ENCODE data around the gene IL15RA. TPM values are rescaled to one million over a fixed set of nuclear protein-coding genes. Genes with fewer than 3 reads are reported as not detected.

The IL15RA gene
- total and polyA plus RNA-seq, 4 donors: 6.6 to 10.7 (median 9.4) TPM

GRCh38 chr10:5915451-5915850, 61.9 kb downstream of the IL15RA start:
- no peak for DNase-seq (ENCODE audit: low spot score)
- TF ChIP-seq YY1 (IDR thresholded peaks at IDR 0.05): no peak
- TF ChIP-seq, protein P1, sequence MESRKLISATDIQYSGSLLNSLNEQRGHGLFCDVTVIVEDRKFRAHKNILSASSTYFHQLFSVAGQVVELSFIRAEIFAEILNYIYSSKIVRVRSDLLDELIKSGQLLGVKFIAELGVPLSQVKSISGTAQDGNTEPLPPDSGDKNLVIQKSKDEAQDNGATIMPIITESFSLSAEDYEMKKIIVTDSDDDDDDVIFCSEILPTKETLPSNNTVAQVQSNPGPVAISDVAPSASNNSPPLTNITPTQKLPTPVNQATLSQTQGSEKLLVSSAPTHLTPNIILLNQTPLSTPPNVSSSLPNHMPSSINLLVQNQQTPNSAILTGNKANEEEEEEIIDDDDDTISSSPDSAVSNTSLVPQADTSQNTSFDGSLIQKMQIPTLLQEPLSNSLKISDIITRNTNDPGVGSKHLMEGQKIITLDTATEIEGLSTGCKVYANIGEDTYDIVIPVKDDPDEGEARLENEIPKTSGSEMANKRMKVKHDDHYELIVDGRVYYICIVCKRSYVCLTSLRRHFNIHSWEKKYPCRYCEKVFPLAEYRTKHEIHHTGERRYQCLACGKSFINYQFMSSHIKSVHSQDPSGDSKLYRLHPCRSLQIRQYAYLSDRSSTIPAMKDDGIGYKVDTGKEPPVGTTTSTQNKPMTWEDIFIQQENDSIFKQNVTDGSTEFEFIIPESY (IDR thresholded peaks at IDR 0.05): no peak
- TF ChIP-seq HNF4G (IDR thresholded peaks at IDR 0.05): no peak
- no peak for TF ChIP-seq JUND (IDR thresholded peaks at IDR 0.05)
- no peak for TF ChIP-seq TAF1 (conservative IDR thresholded peaks at IDR 0.05)
- no peak for TF ChIP-seq NR2F2 (IDR thresholded peaks at IDR 0.05)
- TF ChIP-seq, protein P2, sequence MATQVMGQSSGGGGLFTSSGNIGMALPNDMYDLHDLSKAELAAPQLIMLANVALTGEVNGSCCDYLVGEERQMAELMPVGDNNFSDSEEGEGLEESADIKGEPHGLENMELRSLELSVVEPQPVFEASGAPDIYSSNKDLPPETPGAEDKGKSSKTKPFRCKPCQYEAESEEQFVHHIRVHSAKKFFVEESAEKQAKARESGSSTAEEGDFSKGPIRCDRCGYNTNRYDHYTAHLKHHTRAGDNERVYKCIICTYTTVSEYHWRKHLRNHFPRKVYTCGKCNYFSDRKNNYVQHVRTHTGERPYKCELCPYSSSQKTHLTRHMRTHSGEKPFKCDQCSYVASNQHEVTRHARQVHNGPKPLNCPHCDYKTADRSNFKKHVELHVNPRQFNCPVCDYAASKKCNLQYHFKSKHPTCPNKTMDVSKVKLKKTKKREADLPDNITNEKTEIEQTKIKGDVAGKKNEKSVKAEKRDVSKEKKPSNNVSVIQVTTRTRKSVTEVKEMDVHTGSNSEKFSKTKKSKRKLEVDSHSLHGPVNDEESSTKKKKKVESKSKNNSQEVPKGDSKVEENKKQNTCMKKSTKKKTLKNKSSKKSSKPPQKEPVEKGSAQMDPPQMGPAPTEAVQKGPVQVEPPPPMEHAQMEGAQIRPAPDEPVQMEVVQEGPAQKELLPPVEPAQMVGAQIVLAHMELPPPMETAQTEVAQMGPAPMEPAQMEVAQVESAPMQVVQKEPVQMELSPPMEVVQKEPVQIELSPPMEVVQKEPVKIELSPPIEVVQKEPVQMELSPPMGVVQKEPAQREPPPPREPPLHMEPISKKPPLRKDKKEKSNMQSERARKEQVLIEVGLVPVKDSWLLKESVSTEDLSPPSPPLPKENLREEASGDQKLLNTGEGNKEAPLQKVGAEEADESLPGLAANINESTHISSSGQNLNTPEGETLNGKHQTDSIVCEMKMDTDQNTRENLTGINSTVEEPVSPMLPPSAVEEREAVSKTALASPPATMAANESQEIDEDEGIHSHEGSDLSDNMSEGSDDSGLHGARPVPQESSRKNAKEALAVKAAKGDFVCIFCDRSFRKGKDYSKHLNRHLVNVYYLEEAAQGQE (IDR thresholded peaks at IDR 0.05): no peak
- no peak for TF ChIP-seq FOXA2 (IDR thresholded peaks at IDR 0.05)
- TF ChIP-seq RAD21 (IDR thresholded peaks at IDR 0.05): no peak
- no peak for TF ChIP-seq MAX (IDR thresholded peaks at IDR 0.05)
- TF ChIP-seq CTCF (IDR thresholded peaks at IDR 0.05; ENCODE audit: low read depth, low read length, missing input control): no peak
- no peak for TF ChIP-seq FOXA1 (IDR thresholded peaks at IDR 0.05)
- Histone ChIP-seq H3K9me3 (ENCODE audit: control insufficient read depth in 4 of 4, low read length in 3 of 4) (no peaks in the 10 kb centered on the region), H3K27me3 (ENCODE audit: control insufficient read depth in 4 of 4, insufficient read depth in 4 of 4, low read length in 3 of 4) (no peaks in the 10 kb centered on the region), H3K27ac (ENCODE audit: low read depth in 1 of 2, low read length in 2 of 2) (no peak overlapping the region), H3K36me3 (ENCODE audit: control insufficient read depth in 4 of 4, insufficient read depth in 3 of 4, low read depth in 1 of 4, low read length in 3 of 4) (peaks cover 31 to 87% (median 77%) of the 10 kb centered on the region in 4 donors), H3K4me3 (ENCODE audit: low read depth in 1 of 3, low read length in 3 of 3) (no peak overlapping the region), H3K9ac (ENCODE audit: low read depth in 1 of 2, low read length in 2 of 2) (no peak overlapping the region), H3K4me1 (ENCODE audit: control insufficient read depth in 4 of 4, insufficient read depth in 4 of 4, low read length in 3 of 4) (no peaks in the 10 kb centered on the region)
- 97% methylated on average over 14 of the region's 14 CpGs for WGBS

- H3K27me3 ChIP-seq (ENCODE audit: control insufficient read depth in 4 of 4, insufficient read depth in 4 of 4, low read length in 3 of 4): no peaks in the 10 kb centered on the region
- no peak for DNase-seq (ENCODE audit: low spot score)
- H3K9me3 ChIP-seq (ENCODE audit: control insufficient read depth in 4 of 4, low read length in 3 of 4): no peaks in the 10 kb centered on the region
- H3K36me3 ChIP-seq (ENCODE audit: control insufficient read depth in 4 of 4, insufficient read depth in 3 of 4, low read depth in 1 of 4, low read length in 3 of 4): peaks cover 35 to 90% (median 79%) of the 10 kb centered on the region in 4 donors
- no peak overlapping the region for H3K27ac ChIP-seq (ENCODE audit: low read depth in 1 of 2, low read length in 2 of 2)
- no peak overlapping the region for H3K9ac ChIP-seq (ENCODE audit: low read depth in 1 of 2, low read length in 2 of 2)
- no peaks in the 10 kb centered on the region for H3K4me1 ChIP-seq (ENCODE audit: control insufficient read depth in 4 of 4, insufficient read depth in 4 of 4, low read length in 3 of 4)
- 95% methylated on average over 4 of the region's 4 CpGs for WGBS
- no peak overlapping the region for H3K4me3 ChIP-seq (ENCODE audit: low read depth in 1 of 3, low read length in 3 of 3)
- no peak for TF ChIP-seq HNF4G (IDR thresholded peaks at IDR 0.05)
- no peak for TF ChIP-seq SP1 (IDR thresholded peaks at IDR 0.05)
- TF ChIP-seq JUND (IDR thresholded peaks at IDR 0.05): no peak
- TF ChIP-seq FOXA2 (IDR thresholded peaks at IDR 0.05): no peak
- no peak for TF ChIP-seq GABPA (IDR thresholded peaks at IDR 0.05 in 1 of 2, conservative IDR thresholded peaks at IDR 0.05 in 1 of 2)
- TF ChIP-seq EGR1 (IDR thresholded peaks at IDR 0.05; ENCODE audit: low read depth in 2 of 2): no peak
- TF ChIP-seq RXRA (IDR thresholded peaks at IDR 0.05): no peak
- TF ChIP-seq FOXA1 (IDR thresholded peaks at IDR 0.05): no peak
Observed at GRCh38 chr10:5913736-5914135, 63.6 kb downstream of the IL15RA start.
